Testis (tissue), 2 donors: ENCODE results near the gene EFCAB11.

Experiments
- POLR2A ChIP-seq: fragments of 450-650 bp; IDR thresholded peaks from one replicate; pipeline ENCODE4 v1.6.1; 2017; ENCODE audit warnings: antibody characterized with exemption, mild to moderate bottlenecking, moderate library complexity
- TF ChIP-seq, protein P1 (sequence below), 3 experiments: fragments of 450-650 bp in 2 of 3; fragments of 200-600 bp in 1 of 3; sonication (generic) in 1 of 3; IDR thresholded peaks; one replicate each; pipeline ENCODE4 v1.5.1; 2016 to 2019; ENCODE audit warnings: antibody characterized with exemption in 3 of 3, mild to moderate bottlenecking in 2 of 3, moderate library complexity in 1 of 3

DNA sequence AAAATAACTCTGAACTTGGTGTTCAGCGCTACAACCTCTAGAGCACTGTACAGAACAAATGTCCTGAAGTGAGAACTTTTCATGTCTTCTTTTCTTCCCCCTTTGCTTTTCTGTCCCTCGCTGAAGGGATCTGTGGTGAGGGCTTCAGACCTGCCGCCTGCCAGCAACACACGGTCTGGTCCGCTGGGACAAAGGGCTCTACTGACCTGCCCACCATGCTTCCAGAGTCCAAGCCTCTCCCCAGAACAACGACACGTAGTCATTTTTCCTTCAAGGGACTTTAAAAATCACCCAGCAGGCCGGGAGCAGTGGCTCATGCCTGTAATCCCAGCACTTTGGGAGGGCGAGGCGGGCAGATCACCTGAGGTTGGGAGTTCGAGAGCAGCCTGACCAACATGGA, 140.4 kb downstream of the EFCAB11 start:
- TF ChIP-seq, protein P1, sequence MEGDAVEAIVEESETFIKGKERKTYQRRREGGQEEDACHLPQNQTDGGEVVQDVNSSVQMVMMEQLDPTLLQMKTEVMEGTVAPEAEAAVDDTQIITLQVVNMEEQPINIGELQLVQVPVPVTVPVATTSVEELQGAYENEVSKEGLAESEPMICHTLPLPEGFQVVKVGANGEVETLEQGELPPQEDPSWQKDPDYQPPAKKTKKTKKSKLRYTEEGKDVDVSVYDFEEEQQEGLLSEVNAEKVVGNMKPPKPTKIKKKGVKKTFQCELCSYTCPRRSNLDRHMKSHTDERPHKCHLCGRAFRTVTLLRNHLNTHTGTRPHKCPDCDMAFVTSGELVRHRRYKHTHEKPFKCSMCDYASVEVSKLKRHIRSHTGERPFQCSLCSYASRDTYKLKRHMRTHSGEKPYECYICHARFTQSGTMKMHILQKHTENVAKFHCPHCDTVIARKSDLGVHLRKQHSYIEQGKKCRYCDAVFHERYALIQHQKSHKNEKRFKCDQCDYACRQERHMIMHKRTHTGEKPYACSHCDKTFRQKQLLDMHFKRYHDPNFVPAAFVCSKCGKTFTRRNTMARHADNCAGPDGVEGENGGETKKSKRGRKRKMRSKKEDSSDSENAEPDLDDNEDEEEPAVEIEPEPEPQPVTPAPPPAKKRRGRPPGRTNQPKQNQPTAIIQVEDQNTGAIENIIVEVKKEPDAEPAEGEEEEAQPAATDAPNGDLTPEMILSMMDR (IDR thresholded peaks at IDR 0.05) = no peak
- no peak for TF ChIP-seq POLR2A
